GM19099 (cell line): ENCODE measurements around the gene SLC35F3.

Experiments used
- POLR2A ChIP-seq: IDR thresholded peaks from 3 replicates; pipeline ENCODE4 v1.6.1; 2011; ENCODE audit warnings: low read depth; ENCODE audit not compliant: insufficient read length; ENCODE audit errors: extremely low read depth

SLC35F3 gene

GRCh38 chr1:234373064-234373958, 468.8 kb downstream of the SLC35F3 start, which contains the start of gene COA6:
Gene COA6 (plus strand): TSS chr1:234373456. CDS start chr1:234373467, 11 bp downstream.
- TF ChIP-seq POLR2A: peak; percentile 96

GRCh38 chr1:234373959-234374254, 469.4 kb downstream of the SLC35F3 start:
- TF ChIP-seq POLR2A: no peak
